Left lung (tissue), 10 donors: Measurements from ENCODE around the gene KIAA0930. TPM values are rescaled to one million over a fixed set of nuclear protein-coding genes. Genes with fewer than 3 reads are reported as not detected.

Experiments
- ATAC-seq: fragments of 200-7000 bp; cut with Tn5 transposase; one replicate; pipeline ENCODE4 v1.9.1; 2020; ENCODE audit warnings: moderate library complexity
- DNase-seq, 4 donors: peaks; one replicate each; pipeline ENCODE4 v3.0.0-alpha.2; 2013 to 2020
- H3K27ac ChIP-seq, 2 donors: fragments of 200-600 bp; sonication (generic) in 1 of 2; one replicate each; pipeline versions ENCODE4 v1.5.0 to v1.8.0; 2020 to 2021
- H3K27me3 ChIP-seq, 2 donors: fragments of 200-600 bp; sonication (generic) in 1 of 2; one replicate each; pipeline versions ENCODE4 v1.5.0 to v1.8.0; 2020 to 2021
- H3K36me3 ChIP-seq, 2 donors: fragments of 200-600 bp; sonication (generic) in 1 of 2; one replicate each; pipeline versions ENCODE4 v1.5.0 to v1.8.0; 2020 to 2021
- H3K4me1 ChIP-seq, 2 donors: fragments of 200-600 bp; one replicate each; pipeline ENCODE4 v1.8.0; 2021
- H3K4me3 ChIP-seq, 2 donors: fragments of 200-600 bp; sonication (generic) in 1 of 2; one replicate each; pipeline versions ENCODE4 v1.5.0 to v1.8.0; 2020 to 2021; ENCODE audit warnings: mild to moderate bottlenecking in 1 of 2
- H3K9me3 ChIP-seq, 2 donors: fragments of 200-600 bp; sonication (generic) in 1 of 2; one replicate each; pipeline versions ENCODE4 v1.5.0 to v1.8.0; 2020 to 2021
- intact Hi-C, 2 donors: fragments of 100-400 bp; cut with DNase I; formaldehyde crosslinking; loops; one replicate each; pipeline versions ENCODE4 v1.11.2 to v1.14.2; 2022
- polyA plus RNA-seq, 6 donors: library from polyadenylated mRNA; unstranded; fragments of 120-200 nt; gene quantifications; one replicate each; pipeline ENCODE4 v1.2.1, GENCODE V29; 2013; ENCODE audit not compliant: insufficient read length in 6 of 6
- total RNA-seq, 2 donors: library from RNA; stranded (reverse); fragmentation: NEBNext Ultra II Directional; extraction: Animal tissue kit (Norgen Biotek cat#: 25700); gene quantifications; one replicate each; pipeline ENCODE4 v1.2.1, GENCODE V29; 2021
- TF ChIP-seq, protein P1 (sequence below), 2 donors: fragments of 200-600 bp; sonication (generic) in 1 of 2; IDR thresholded peaks; one replicate each; pipeline versions ENCODE4 v1.5.0 to v1.8.0; 2021; ENCODE audit warnings: antibody characterized with exemption in 2 of 2
- donor health status: DM: no; HTN: yes; CAD: no.
- donor health status: DM: no; HTN: no; CAD: no.

Gene KIAA0930
- total and polyA plus RNA-seq, 8 donors = 12.1 to 78.8 (median 17.9) TPM

DNA sequence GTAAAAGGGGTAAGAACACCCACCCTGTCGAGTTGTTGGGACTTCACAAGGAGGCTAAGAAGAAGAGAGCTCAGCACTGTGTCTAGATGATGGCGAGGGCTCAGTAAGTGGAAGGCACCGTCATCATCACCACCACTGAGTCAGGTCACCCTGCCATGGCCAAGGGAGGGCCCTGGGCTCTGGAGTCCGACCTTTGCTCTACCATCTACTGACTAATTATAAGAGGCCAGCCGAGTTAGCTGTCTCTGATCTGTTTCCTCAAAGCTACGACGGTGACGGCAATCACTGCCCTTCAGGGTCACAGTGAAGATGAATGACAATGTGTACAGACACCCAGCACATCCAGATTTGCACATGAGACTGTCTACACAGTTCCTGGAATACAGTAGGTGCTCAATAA lies 29.3 kb downstream of the KIAA0930 start:
- Histone ChIP-seq H3K27me3 (no peaks in the 10 kb centered on the region), H3K4me3 (peak overlapping the region in 1 of 2 donors; percentile 21), H3K9me3 (no peaks in the 10 kb centered on the region), H3K4me1 (peaks cover 0 to 37% of the 10 kb centered on the region in 2 donors), H3K36me3 (peaks cover 0 to 30% of the 10 kb centered on the region in 2 donors), H3K27ac (no peak overlapping the region)
- TF ChIP-seq, protein P1, sequence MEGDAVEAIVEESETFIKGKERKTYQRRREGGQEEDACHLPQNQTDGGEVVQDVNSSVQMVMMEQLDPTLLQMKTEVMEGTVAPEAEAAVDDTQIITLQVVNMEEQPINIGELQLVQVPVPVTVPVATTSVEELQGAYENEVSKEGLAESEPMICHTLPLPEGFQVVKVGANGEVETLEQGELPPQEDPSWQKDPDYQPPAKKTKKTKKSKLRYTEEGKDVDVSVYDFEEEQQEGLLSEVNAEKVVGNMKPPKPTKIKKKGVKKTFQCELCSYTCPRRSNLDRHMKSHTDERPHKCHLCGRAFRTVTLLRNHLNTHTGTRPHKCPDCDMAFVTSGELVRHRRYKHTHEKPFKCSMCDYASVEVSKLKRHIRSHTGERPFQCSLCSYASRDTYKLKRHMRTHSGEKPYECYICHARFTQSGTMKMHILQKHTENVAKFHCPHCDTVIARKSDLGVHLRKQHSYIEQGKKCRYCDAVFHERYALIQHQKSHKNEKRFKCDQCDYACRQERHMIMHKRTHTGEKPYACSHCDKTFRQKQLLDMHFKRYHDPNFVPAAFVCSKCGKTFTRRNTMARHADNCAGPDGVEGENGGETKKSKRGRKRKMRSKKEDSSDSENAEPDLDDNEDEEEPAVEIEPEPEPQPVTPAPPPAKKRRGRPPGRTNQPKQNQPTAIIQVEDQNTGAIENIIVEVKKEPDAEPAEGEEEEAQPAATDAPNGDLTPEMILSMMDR (IDR thresholded peaks at IDR 0.05) = no peak
- DNase-seq (no peak), ATAC-seq (no peak)
- intact Hi-C loops = no loop called here

- intact Hi-C loops = no loop called here
- TF ChIP-seq, protein P1 (IDR thresholded peaks at IDR 0.05) = no peak
- ATAC-seq = no peak
Measured at GRCh38 chr22:45210991-45211390, 29.7 kb downstream of the KIAA0930 start.

GRCh38 chr22:45210577-45210976 lies 30.1 kb downstream of the KIAA0930 start:
- H3K9me3 ChIP-seq = no peaks in the 10 kb centered on the region
- H3K4me1 ChIP-seq = peaks cover 0 to 33% of the 10 kb centered on the region in 2 donors
- peaks cover 0 to 38% of the 10 kb centered on the region in 2 donors for H3K36me3 ChIP-seq
- DNase-seq (peak in 1 of 4 donors; percentile 65), ATAC-seq (no peak)
- TF ChIP-seq, protein P1 (IDR thresholded peaks at IDR 0.05) = no peak
- H3K27ac ChIP-seq = no peak overlapping the region
- no peak overlapping the region for H3K4me3 ChIP-seq
- intact Hi-C loops = no loop called here
- no peaks in the 10 kb centered on the region for H3K27me3 ChIP-seq

More at GRCh38 chr22:45210991-45211390, 29.7 kb downstream of the KIAA0930 start:
- no peak overlapping the region for H3K27ac ChIP-seq
- no peaks in the 10 kb centered on the region for H3K9me3 ChIP-seq
- peaks cover 0 to 33% of the 10 kb centered on the region in 2 donors for H3K4me1 ChIP-seq
- H3K4me3 ChIP-seq = no peak overlapping the region
- peaks cover 0 to 34% of the 10 kb centered on the region in 2 donors for H3K36me3 ChIP-seq
- H3K27me3 ChIP-seq = no peaks in the 10 kb centered on the region
- peak in 1 of 4 donors; percentile 14 for DNase-seq

GRCh38 chr22:45210174-45210573 lies 30.5 kb downstream of the KIAA0930 start:
- DNase-seq (no peak), ATAC-seq (no peak)
- Histone ChIP-seq H3K9me3 (no peaks in the 10 kb centered on the region), H3K36me3 (peaks cover 0 to 42% of the 10 kb centered on the region in 2 donors), H3K27me3 (no peaks in the 10 kb centered on the region), H3K4me1 (peaks cover 0 to 33% of the 10 kb centered on the region in 2 donors), H3K4me3 (no peak overlapping the region), H3K27ac (no peak overlapping the region)
- intact Hi-C loops = no loop called here
- TF ChIP-seq, protein P1 (IDR thresholded peaks at IDR 0.05) = no peak

GRCh38 chr22:45208993-45209838 lies 31.5 kb downstream of the KIAA0930 start:
- Histone ChIP-seq H3K4me1 (peaks cover 0 to 30% of the 10 kb centered on the region in 2 donors), H3K36me3 (peaks cover 0 to 52% of the 10 kb centered on the region in 2 donors), H3K4me3 (no peak overlapping the region), H3K9me3 (no peaks in the 10 kb centered on the region), H3K27ac (no peak overlapping the region), H3K27me3 (no peaks in the 10 kb centered on the region)
- ATAC-seq (no peak), DNase-seq (peak in 2 of 4 donors; percentile 32 to 76)
- intact Hi-C loops = no loop called here
- TF ChIP-seq, protein P1 (IDR thresholded peaks at IDR 0.05) = peak; percentile 30 to 57
